OCI-LY3 (cell line): ENCODE measurements around the gene C9orf85.

Experiments used
- H2AFZ ChIP-seq: fragments of 200-600, 300-600 bp; shearing (Covaris generic); 2 replicates; pipeline ENCODE4 v1.6.0; 2014; ENCODE audit warnings: antibody characterized with exemption, low read depth, low read length
- H3K27ac ChIP-seq: fragments of 200-600, 300-600 bp; sonication (generic); 2 replicates; pipeline ENCODE4 v1.5.1; 2014; ENCODE audit warnings: mild to moderate bottlenecking, low read length, moderate library complexity, mixed read lengths
- H3K27me3 ChIP-seq: fragments of 200-600, 300-600 bp; sonication (generic); 2 replicates; pipeline ENCODE4 v1.6.1; 2014; ENCODE audit warnings: low read depth, low read length, mixed read lengths
- H3K36me3 ChIP-seq: fragments of 200-600, 300-600 bp; sonication (generic); replicated peaks from 2 replicates; pipeline ENCODE3; 2014; ENCODE audit warnings: low read depth, low read length, mixed read lengths
- H3K4me1 ChIP-seq: fragments of 300-600, 200-600 bp; sonication (generic); 2 replicates; pipeline ENCODE4 v1.6.1; 2014; ENCODE audit warnings: low read length, mixed read lengths
- H3K4me2 ChIP-seq: fragments of 200-600, 300-600 bp; sonication (generic); 2 replicates; pipeline ENCODE4 v1.6.1; 2014; ENCODE audit warnings: low read length, mixed read lengths
- H3K4me3 ChIP-seq: fragments of 300-600, 200-600 bp; sonication (generic); 2 replicates; pipeline ENCODE4 v1.5.1; 2014; ENCODE audit warnings: antibody characterized with exemption, mild to moderate bottlenecking, low read length, moderate library complexity
- H3K79me2 ChIP-seq: fragments of 300-600, 200-600 bp; shearing (Covaris generic); 2 replicates; pipeline ENCODE4 v1.6.1; 2014; ENCODE audit warnings: mild to moderate bottlenecking, low read length, mixed read lengths
- H3K9ac ChIP-seq: fragments of 300-600, 200-600 bp; shearing (Covaris generic); 2 replicates; pipeline ENCODE4 v1.6.0; 2014; ENCODE audit warnings: mild to moderate bottlenecking, low read length, moderate library complexity
- H3K9me3 ChIP-seq: fragments of 200-600, 300-600 bp; shearing (Covaris generic); 2 replicates; pipeline ENCODE4 v1.6.1; 2014; ENCODE audit warnings: low read length, mixed read lengths; ENCODE audit not compliant: insufficient read depth
- H4K20me1 ChIP-seq: fragments of 200-600, 300-600 bp; sonication (generic); 2 replicates; pipeline ENCODE4 v1.6.1; 2016; ENCODE audit warnings: low read length, mixed read lengths; ENCODE audit not compliant: insufficient read depth
- EZH2phosphoT487 ChIP-seq: fragments of 200-600 bp; shearing (Covaris generic); IDR thresholded peaks from 2 replicates; pipeline ENCODE4 v1.6.1; 2018; ENCODE audit warnings: antibody characterized with exemption, mixed run types, low read depth
- TF ChIP-seq, protein P1 (sequence below): fragments of 200-600, 300-600 bp; sonication (generic); IDR thresholded peaks from 2 replicates; pipeline ENCODE4 v1.5.1; 2014; ENCODE audit warnings: antibody characterized with exemption, low read length, low read depth

The C9orf85 gene

DNA sequence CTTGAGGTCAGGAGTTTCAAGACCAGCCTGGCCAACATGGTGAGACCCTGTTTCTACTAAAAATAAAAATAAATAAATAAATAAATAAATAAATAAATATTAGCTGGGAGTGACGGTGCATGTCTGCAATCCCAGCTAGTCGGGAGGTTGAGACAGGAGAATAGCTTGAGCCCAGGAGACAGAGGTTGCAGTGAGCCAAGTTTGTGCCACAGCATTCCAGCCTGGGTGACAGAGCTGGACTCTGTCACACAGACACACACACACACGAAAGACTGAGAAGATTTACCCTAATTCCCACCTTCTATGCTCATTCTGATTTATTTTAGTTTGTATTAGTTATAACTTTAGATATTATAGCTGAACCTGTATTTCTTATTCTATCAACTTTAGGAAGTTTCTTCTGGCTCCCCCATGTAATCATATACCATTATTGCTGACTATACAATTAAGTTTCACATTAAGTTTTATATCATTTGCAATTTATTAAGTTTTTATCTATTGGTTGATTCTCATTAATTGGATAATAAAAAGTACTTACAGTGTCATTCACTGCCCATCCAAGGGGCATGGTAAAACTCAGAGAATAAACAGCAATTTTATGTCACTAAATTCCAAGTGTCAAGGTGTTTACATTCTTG, 21.3 kb upstream of the C9orf85 start:
- TF ChIP-seq, protein P1, sequence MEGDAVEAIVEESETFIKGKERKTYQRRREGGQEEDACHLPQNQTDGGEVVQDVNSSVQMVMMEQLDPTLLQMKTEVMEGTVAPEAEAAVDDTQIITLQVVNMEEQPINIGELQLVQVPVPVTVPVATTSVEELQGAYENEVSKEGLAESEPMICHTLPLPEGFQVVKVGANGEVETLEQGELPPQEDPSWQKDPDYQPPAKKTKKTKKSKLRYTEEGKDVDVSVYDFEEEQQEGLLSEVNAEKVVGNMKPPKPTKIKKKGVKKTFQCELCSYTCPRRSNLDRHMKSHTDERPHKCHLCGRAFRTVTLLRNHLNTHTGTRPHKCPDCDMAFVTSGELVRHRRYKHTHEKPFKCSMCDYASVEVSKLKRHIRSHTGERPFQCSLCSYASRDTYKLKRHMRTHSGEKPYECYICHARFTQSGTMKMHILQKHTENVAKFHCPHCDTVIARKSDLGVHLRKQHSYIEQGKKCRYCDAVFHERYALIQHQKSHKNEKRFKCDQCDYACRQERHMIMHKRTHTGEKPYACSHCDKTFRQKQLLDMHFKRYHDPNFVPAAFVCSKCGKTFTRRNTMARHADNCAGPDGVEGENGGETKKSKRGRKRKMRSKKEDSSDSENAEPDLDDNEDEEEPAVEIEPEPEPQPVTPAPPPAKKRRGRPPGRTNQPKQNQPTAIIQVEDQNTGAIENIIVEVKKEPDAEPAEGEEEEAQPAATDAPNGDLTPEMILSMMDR, result no peak
- TF ChIP-seq EZH2phosphoT487, result no peak
- no peak overlapping the region for H3K27ac ChIP-seq
- H3K9me3 ChIP-seq, result no peaks in the 10 kb centered on the region
- no peaks in the 10 kb centered on the region for H3K27me3 ChIP-seq
- no peak overlapping the region for H3K4me3 ChIP-seq
- no peak overlapping the region for H2AFZ ChIP-seq
- no peak overlapping the region for H3K4me2 ChIP-seq
- peaks cover 13% of the 10 kb centered on the region for H3K4me1 ChIP-seq
- peaks cover 85% of the 10 kb centered on the region for H3K79me2 ChIP-seq
- no peaks in the 10 kb centered on the region for H3K36me3 ChIP-seq
- no peak overlapping the region for H3K9ac ChIP-seq
- H4K20me1 ChIP-seq, result peaks cover 27% of the 10 kb centered on the region

DNA sequence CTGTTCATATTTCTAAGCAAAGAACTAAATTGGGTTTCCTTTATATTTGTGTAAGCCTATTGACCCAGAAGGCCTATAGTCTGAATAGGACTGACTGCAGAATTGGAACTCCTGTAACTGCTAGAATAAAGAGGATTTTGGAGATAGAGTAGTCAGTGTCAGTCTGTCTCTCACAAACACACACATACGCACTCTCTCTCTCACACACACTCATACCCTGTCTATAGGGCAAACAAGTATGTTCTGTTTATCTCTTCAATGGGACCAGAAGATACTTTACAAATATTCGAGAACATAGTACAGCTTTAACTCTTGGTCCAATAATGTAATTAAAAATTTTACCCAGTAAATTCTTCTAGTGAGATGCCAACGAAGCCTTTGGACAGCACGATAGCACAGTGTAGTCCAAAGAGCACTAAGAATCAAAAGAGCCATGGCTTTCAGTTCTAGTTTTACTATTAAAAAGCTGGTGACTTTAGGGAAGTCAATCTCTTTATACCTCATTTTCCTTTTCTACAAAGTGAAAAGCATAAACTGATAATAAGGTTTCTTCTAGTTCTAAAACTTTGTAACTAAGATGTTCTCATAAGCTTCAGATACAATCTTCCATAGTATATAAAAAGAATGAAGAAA, 19.8 kb upstream of the C9orf85 start:
- Histone ChIP-seq H3K4me2 (no peak overlapping the region; the same call in 1 of the 2 replicates), H3K9ac (no peak overlapping the region), H3K4me1 (peaks cover 12% of the 10 kb centered on the region), H3K9me3 (no peaks in the 10 kb centered on the region), H3K79me2 (peaks cover 86% of the 10 kb centered on the region), H3K4me3 (no peak overlapping the region), H3K27ac (no peak overlapping the region), H3K27me3 (no peaks in the 10 kb centered on the region), H3K36me3 (no peaks in the 10 kb centered on the region), H2AFZ (no peak overlapping the region), H4K20me1 (peaks cover 35% of the 10 kb centered on the region)
- TF ChIP-seq, protein P1, result no peak
- no peak for TF ChIP-seq EZH2phosphoT487

DNA sequence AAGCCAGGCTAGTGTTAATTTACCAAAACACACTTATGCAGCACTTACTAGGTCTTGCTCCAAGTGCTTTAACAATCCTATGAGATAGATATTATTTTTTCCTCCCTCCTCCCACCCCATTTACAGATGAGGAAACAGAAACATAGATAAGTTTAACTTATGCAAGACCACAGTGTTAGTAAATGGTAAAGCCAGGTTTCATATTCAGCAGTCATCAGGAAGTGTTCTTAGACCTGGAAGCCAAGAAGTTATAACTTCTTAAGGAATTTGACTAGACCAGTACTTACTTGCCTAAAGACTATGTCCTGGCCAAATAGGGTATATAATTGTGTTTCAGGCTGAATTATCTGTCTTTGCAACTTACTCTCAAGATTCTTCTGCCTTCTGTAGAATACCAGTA, 16.3 kb upstream of the C9orf85 start:
- Histone ChIP-seq H3K4me3 (no peak overlapping the region), H3K9ac (no peak overlapping the region)
- TF ChIP-seq EZH2phosphoT487, result no peak
- TF ChIP-seq, protein P1, result no peak

DNA sequence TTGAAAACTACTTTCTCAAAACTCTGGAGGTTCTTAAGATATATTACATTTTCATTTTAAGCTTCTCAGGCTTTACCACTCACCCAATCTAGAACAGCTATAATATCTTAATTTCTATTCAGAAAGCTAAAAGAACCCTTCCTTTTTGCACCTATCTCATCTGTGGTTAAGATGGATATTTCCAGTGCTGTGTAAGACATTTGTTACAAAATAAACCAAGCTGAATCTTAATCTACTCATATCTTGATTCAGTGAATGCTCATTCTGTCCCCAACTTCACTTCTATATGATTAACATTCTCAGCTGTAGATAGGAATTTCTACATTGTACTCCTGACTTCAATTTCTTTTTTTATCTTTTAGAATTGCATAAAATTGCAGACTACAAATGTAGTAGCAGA, 15.5 kb upstream of the C9orf85 start:
- no peak overlapping the region for H3K9ac ChIP-seq
- H3K4me1 ChIP-seq, result peaks cover 28% of the 10 kb centered on the region
- peaks cover 87% of the 10 kb centered on the region for H3K79me2 ChIP-seq
- H3K4me3 ChIP-seq, result no peak overlapping the region
- no peak overlapping the region for H2AFZ ChIP-seq
- H3K36me3 ChIP-seq, result no peaks in the 10 kb centered on the region
- TF ChIP-seq EZH2phosphoT487, result no peak
- TF ChIP-seq, protein P1, result no peak
- no peaks in the 10 kb centered on the region for H3K9me3 ChIP-seq
- no peak overlapping the region for H3K27ac ChIP-seq
- no peaks in the 10 kb centered on the region for H3K27me3 ChIP-seq
- H4K20me1 ChIP-seq, result peaks cover 59% of the 10 kb centered on the region
- no peak overlapping the region for H3K4me2 ChIP-seq

More for the DNA sequence above, 16.3 kb upstream of the C9orf85 start:
- H3K27ac ChIP-seq, result no peak overlapping the region
- no peaks in the 10 kb centered on the region for H3K9me3 ChIP-seq
- H3K36me3 ChIP-seq, result no peaks in the 10 kb centered on the region
- no peak overlapping the region for H2AFZ ChIP-seq
- H3K4me2 ChIP-seq, result no peak overlapping the region
- H3K79me2 ChIP-seq, result peaks cover 88% of the 10 kb centered on the region
- peaks cover 22% of the 10 kb centered on the region for H3K4me1 ChIP-seq
- no peaks in the 10 kb centered on the region for H3K27me3 ChIP-seq
- H4K20me1 ChIP-seq, result peaks cover 54% of the 10 kb centered on the region
